PC-9 (cell line): ENCODE measurements around the gene SAT1.

Experiments
- EZH2 ChIP-seq: fragments of 200-600 bp; sonication (generic); IDR thresholded peaks from 2 replicates; pipeline ENCODE4 v1.8.0; 2017; ENCODE audit warnings: antibody characterized with exemption, low read depth
- TF ChIP-seq, protein P1 (sequence below): fragments of 200-600 bp; sonication (generic); conservative IDR thresholded peaks from 2 replicates; pipeline ENCODE4 v1.6.1; 2017; ENCODE audit warnings: mixed run types, antibody characterized with exemption, mild to moderate bottlenecking, moderate library complexity

DNA sequence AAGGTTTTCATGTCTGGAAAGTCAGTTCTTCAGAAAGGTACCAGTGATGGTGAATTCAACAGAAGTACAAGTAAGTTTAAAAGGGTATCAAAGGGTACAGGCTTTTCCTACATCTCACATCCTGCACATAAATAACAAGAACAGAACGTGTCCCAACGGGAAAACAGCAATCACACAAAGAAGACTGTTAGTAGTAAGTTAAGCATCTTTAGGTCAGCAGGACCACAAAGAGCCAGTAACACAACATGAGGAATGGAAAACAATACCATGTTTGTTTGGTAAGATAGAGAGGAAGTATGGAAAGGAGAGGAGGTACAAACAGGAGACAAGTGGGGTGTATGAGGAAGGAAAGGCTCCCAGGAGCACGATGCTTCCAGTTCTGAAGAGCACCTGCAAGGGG lies 43.2 kb downstream of the SAT1 start:
- TF ChIP-seq, protein P1, sequence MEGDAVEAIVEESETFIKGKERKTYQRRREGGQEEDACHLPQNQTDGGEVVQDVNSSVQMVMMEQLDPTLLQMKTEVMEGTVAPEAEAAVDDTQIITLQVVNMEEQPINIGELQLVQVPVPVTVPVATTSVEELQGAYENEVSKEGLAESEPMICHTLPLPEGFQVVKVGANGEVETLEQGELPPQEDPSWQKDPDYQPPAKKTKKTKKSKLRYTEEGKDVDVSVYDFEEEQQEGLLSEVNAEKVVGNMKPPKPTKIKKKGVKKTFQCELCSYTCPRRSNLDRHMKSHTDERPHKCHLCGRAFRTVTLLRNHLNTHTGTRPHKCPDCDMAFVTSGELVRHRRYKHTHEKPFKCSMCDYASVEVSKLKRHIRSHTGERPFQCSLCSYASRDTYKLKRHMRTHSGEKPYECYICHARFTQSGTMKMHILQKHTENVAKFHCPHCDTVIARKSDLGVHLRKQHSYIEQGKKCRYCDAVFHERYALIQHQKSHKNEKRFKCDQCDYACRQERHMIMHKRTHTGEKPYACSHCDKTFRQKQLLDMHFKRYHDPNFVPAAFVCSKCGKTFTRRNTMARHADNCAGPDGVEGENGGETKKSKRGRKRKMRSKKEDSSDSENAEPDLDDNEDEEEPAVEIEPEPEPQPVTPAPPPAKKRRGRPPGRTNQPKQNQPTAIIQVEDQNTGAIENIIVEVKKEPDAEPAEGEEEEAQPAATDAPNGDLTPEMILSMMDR = no peak
- no peak for TF ChIP-seq EZH2
